Omental fat pad (tissue), 4 donors: Measurements from ENCODE around the gene FANCL. TPM values are rescaled to one million over a fixed set of nuclear protein-coding genes. Genes with fewer than 3 reads are reported as not detected.

Source experiments
- ATAC-seq: fragments of 150-250 bp; one replicate; pipeline ENCODE4 v1.9.1; 2016; ENCODE audit warnings: mild to moderate bottlenecking, moderate library complexity; ENCODE audit not compliant: low FRiP score
- DNase-seq: peaks from one replicate; pipeline ENCODE4 v3.0.0-alpha.2; 2019; ENCODE audit warnings: low spot score
- total RNA-seq, 4 donors: library from RNA; depleted of rRNA; stranded (reverse); fragments of >200 nt; gene quantifications; one replicate each; pipeline ENCODE4 v1.1.0, GENCODE V29; 2016
- TF ChIP-seq, protein P1 (sequence below), 3 donors: fragments of 450-650 bp; IDR thresholded peaks; one replicate each; pipeline ENCODE4 v1.5.1; 2016 to 2017; ENCODE audit warnings: antibody characterized with exemption in 3 of 3, mild to moderate bottlenecking in 3 of 3, moderate library complexity in 2 of 3

Gene FANCL
- total RNA-seq, 4 donors from 2014 or later, result 12.1 to 19.2 (median 17.1) TPM

DNA sequence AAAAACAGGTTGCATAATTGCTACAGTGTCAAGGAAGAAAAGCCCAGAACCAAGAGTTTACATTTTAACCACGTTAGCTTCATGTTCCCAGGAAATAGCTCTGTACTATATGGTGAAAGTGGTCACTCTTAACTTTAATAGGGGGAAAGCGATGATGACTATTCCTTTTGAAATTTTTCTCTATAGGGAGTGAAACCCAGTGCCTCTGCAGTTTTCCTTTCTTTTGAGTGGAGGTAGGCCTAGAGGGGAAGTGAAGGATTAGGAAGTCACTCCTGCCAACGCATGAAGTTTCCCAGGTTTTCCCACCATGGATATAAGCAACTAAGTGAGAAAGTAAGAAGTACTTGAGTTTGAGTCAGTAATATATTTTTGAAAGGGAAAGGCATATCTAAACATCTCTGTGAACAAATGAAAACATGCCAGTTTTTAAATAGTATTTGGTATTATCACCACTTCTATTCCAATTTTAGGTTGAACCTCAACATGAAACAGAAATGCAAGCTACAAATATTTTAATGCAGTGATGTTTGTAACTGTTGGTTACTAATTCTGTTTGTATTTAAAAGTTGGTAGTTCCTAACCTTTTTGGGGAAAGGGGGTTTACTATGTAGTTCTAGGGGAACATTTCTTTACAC, 102.6 kb downstream of the FANCL start:
- no peak for DNase-seq
- TF ChIP-seq, protein P1, sequence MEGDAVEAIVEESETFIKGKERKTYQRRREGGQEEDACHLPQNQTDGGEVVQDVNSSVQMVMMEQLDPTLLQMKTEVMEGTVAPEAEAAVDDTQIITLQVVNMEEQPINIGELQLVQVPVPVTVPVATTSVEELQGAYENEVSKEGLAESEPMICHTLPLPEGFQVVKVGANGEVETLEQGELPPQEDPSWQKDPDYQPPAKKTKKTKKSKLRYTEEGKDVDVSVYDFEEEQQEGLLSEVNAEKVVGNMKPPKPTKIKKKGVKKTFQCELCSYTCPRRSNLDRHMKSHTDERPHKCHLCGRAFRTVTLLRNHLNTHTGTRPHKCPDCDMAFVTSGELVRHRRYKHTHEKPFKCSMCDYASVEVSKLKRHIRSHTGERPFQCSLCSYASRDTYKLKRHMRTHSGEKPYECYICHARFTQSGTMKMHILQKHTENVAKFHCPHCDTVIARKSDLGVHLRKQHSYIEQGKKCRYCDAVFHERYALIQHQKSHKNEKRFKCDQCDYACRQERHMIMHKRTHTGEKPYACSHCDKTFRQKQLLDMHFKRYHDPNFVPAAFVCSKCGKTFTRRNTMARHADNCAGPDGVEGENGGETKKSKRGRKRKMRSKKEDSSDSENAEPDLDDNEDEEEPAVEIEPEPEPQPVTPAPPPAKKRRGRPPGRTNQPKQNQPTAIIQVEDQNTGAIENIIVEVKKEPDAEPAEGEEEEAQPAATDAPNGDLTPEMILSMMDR (IDR thresholded peaks at IDR 0.05), result no peak
- no peak for ATAC-seq

DNA sequence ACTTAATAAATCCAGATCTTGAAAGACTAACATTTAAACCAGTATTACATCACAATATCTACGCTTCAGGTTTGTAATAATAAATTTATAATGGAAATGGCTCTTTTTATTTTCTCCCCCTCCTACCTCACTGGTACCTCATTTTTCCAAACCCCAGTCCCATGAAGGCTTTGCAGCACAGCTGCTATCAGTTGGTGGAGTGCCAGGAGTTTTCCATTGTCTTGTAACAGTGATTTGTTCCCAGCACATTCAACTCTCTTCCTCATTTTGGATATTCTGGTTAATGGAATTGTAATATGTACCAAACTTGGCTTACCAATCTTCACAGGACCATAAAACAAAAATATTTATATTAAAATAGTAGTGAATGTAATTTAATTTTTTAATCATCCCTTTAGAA, 103.3 kb downstream of the FANCL start:
- ATAC-seq, result no peak
- TF ChIP-seq, protein P1 (IDR thresholded peaks at IDR 0.05), result no peak
- no peak for DNase-seq

DNA sequence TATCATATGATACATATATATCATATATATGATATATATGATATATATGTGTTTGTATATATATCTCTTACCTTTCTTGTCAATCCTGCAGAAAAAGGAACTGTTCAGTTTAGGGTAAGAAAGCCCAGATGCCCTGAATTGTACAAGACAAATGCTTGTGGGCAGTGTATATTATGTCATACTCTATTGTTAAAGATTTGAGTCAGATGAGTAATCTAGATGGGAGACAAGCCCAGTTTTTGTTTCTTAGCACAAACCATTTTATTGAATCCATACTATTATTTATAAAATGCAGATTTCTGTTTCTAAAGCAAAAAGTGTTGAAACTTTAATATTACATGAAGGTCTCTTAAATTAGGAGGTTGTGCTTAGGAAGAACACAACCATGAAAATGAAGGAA, 103.9 kb downstream of the FANCL start:
- TF ChIP-seq, protein P1 (IDR thresholded peaks at IDR 0.05), result no peak
- DNase-seq (no peak), ATAC-seq (no peak)

DNA sequence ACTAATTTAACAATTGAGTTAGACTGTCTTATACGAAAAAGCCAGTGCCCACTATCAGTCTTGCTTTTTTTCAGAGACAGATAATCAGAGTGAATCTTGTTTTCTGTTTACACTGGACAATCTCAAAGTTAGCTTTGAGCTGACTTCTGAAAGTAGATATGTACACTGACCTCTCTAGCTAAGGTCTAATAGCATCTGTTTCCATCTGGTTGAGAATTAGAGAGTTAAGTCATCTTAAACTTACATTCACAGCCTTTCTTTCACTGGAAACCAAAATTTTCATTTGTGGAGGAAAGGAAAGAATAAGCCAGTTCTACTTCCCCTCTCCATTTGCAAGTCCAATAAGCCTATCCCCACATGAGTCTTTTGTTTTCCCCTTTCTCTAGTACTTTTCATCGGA, 105.3 kb downstream of the FANCL start:
- DNase-seq (no peak), ATAC-seq (no peak)
- TF ChIP-seq, protein P1 (IDR thresholded peaks at IDR 0.05), result no peak

DNA sequence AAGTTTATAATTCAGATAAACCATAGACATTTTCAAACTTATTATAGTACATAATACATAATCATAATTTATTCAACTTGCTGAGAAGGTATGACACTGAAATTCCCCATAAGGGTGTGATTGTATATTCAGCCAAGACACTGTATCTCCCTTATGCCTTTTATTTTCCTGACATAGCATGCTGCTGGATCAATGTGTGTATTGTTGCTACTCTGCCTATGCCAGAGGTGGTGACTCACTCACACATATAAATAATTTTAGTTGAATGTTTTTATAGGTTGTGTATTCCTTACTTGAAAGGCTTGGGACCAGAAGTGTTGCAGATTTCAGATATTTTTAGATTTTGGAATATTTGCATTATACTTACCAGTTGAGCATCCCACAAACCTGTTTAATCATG, 107.7 kb downstream of the FANCL start:
- DNase-seq (no peak), ATAC-seq (no peak)
- TF ChIP-seq, protein P1 (IDR thresholded peaks at IDR 0.05), result no peak

DNA sequence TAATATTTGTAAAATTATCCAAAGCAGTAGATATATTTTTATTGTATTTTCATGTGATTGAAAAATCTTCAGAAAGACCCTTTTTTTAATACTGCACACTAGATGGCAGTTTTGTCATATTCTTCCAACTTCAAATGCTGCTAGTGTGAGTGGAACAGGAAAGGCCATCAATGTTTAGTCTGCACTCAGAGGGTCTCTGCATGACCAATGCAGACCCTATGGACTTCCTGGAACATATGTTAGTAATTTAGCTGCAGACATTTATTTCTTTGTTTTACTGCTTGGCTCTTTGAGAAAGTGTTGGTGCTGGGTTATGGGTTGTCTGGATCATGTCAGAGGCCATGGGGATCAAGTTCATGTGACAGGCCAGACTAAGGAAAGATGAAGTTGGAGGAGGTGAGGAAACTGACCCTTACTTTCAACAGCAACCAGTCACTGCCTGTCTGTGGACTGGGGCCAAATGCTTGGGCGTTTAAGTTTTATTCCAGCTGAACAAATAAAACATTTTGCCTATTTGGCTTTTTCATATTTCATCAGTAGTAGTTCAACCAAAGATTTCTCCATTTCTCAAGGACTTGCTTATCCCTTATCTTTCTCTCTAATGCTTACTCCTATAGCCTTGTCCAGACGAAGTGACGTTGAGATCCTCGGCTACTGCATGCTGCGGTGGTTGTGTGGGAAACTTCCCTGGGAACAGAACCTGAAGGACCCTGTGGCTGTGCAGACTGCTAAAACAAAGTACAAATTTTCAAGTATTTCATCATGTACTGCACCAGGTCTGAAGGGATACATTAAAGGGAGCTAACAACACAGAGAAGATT, 109.7 kb downstream of the FANCL start:
- DNase-seq, result no peak
- TF ChIP-seq, protein P1 (IDR thresholded peaks at IDR 0.05), result no peak
- no peak for ATAC-seq

DNA sequence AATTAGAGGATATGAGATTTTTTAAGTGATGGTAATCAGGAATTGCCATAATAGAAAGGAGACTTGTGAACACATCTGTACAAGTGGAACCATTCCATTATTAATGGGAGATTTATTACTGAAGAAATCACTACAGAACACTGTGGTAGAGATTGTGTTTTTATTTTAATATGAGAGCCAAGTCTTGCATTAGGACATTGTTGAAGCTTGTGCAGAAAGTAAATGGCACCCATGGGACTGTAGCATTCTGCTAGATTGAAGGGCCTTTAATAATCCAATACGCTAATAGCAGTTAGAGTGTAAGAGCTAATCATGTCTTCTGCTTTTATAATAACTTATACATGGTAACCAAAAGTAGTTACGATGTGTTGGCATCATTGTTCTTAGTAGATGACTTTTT, 110.9 kb downstream of the FANCL start:
- DNase-seq (no peak), ATAC-seq (no peak)
- TF ChIP-seq, protein P1 (IDR thresholded peaks at IDR 0.05), result no peak
